Measurements from ENCODE around the gene EYS.

- TF ChIP-seq YY1 (IDR thresholded peaks at IDR 0.05; ENCODE audit: insufficient read depth, insufficient read length): no peak
- no peak for TF ChIP-seq SUZ12 (IDR thresholded peaks at IDR 0.05; ENCODE audit: extremely low read depth, insufficient read depth, insufficient read length)
Measured at GRCh38 chr6:63787021-63787420, 1920.0 kb downstream of the EYS start.
